Hepatocyte (in vitro differentiated cells): ENCODE results near the gene SUCLG2.

ENCODE experiments used
- EZH2 ChIP-seq: fragments of 200-600 bp; sonication (generic); IDR thresholded peaks from 2 replicates; pipeline ENCODE4 v1.6.1; 2016; ENCODE audit warnings: antibody characterized with exemption, mild to moderate bottlenecking, borderline replicate concordance
- EZH2phosphoT487 ChIP-seq: fragments of 200-600 bp; sonication (generic); IDR thresholded peaks from one replicate; pipeline ENCODE4 v1.6.1; 2018; ENCODE audit warnings: antibody characterized with exemption, mild to moderate bottlenecking, low read depth, moderate library complexity; ENCODE audit not compliant: unreplicated experiment, severe bottlenecking
- TF ChIP-seq, protein P1 (sequence below): fragments of 200-600 bp; sonication (generic); IDR thresholded peaks from 2 replicates; pipeline ENCODE4 v1.5.1; 2016; ENCODE audit warnings: antibody characterized with exemption, mild to moderate bottlenecking; ENCODE audit not compliant: poor library complexity

DNA sequence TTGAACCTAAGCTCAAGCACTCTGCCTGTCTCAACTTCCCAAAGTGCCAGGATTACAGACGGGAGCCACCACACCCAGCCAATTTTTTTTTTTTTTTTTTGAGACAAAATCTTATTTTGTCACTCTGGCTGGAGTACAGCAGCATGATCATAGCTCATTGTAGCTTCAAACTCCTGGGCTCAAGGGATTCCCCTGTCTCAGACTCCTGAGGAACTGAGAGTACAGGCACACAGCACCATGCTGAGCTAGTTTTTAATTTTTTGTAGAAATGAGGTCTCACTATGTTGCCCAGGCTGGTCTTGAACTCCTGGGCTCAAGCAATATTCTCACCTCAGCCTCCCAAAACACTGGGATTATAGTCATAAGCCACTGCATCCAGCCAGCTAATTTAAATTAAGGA is 36.8 kb upstream of the SUCLG2 start:
- TF ChIP-seq, protein P1, sequence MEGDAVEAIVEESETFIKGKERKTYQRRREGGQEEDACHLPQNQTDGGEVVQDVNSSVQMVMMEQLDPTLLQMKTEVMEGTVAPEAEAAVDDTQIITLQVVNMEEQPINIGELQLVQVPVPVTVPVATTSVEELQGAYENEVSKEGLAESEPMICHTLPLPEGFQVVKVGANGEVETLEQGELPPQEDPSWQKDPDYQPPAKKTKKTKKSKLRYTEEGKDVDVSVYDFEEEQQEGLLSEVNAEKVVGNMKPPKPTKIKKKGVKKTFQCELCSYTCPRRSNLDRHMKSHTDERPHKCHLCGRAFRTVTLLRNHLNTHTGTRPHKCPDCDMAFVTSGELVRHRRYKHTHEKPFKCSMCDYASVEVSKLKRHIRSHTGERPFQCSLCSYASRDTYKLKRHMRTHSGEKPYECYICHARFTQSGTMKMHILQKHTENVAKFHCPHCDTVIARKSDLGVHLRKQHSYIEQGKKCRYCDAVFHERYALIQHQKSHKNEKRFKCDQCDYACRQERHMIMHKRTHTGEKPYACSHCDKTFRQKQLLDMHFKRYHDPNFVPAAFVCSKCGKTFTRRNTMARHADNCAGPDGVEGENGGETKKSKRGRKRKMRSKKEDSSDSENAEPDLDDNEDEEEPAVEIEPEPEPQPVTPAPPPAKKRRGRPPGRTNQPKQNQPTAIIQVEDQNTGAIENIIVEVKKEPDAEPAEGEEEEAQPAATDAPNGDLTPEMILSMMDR, result no peak
- no peak for TF ChIP-seq EZH2
- TF ChIP-seq EZH2phosphoT487, result no peak
